ENCODE results near the gene HOXB4.

- TF ChIP-seq CTCF (IDR thresholded peaks at IDR 0.05) (no peak), POLR2A (IDR thresholded peaks at IDR 0.05) (no peak)
Measured at GRCh38 chr17:48588074-48588415, 9.9 kb upstream of the HOXB4 start.

Measured in prostate gland (tissue), 2 donors.